Spleen (tissue), 7 donors: Measurements from ENCODE around the gene SH2D2A.

ENCODE experiments used
- CTCF ChIP-seq, 11 experiments: fragments of 200-600 bp in 7 of 11; fragments of 450-650 bp in 4 of 11; sonication (generic) in 4 of 11; IDR thresholded peaks in 8 of 11; conservative IDR thresholded peaks in 3 of 11; 1 replicate in 7 of 11; 2 replicates in 4 of 11; pipeline versions ENCODE4 v1.4.0 to v1.8.0; 2016 to 2021; ENCODE audit warnings: antibody characterized with exemption in 11 of 11, inconsistent platforms in 4 of 11, mild to moderate bottlenecking in 1 of 11
- POLR2A ChIP-seq, 3 donors: fragments of 450-650 bp; IDR thresholded peaks; one replicate each; pipeline ENCODE4 v1.5.1; 2017; ENCODE audit warnings: antibody characterized with exemption in 3 of 3, mild to moderate bottlenecking in 1 of 3
- donor health status: DM: no; HTN: no; CAD: no; lungs with moderate emphysema.
- donor health status: DM: no; HTN: no; CAD: no.
- donor health status: DM: no; HTN: no; CAD: no.

- TF ChIP-seq POLR2A (IDR thresholded peaks at IDR 0.05) (no peak), CTCF (IDR thresholded peaks at IDR 0.05 in 8 of 11, conservative IDR thresholded peaks at IDR 0.05 in 3 of 11) (no peak)
Observed at GRCh38 chr1:156815961-156816422, 656 bp downstream of the SH2D2A start.
